Coronary artery (tissue), 2 donors: Measurements from ENCODE around the gene PHB1.

Experiments
- DNase-seq: peaks from one replicate; pipeline ENCODE4 v3.0.0-alpha.2; 2017; ENCODE audit warnings: low spot score
- H3K27ac ChIP-seq, 2 donors: fragments of 200-600 bp; sonication (generic); one replicate each; pipeline ENCODE4 v1.5.1; 2016 to 2019
- H3K4me3 ChIP-seq: fragments of 200-600 bp; sonication (generic); 2 replicates; pipeline ENCODE4 v1.5.1; 2016; ENCODE audit warnings: mild to moderate bottlenecking, moderate library complexity
- TF ChIP-seq, protein P1 (sequence below): fragments of 200-600 bp; sonication (generic); IDR thresholded peaks from one replicate; pipeline ENCODE4 v1.5.1; 2019; ENCODE audit warnings: antibody characterized with exemption

Gene PHB1

DNA sequence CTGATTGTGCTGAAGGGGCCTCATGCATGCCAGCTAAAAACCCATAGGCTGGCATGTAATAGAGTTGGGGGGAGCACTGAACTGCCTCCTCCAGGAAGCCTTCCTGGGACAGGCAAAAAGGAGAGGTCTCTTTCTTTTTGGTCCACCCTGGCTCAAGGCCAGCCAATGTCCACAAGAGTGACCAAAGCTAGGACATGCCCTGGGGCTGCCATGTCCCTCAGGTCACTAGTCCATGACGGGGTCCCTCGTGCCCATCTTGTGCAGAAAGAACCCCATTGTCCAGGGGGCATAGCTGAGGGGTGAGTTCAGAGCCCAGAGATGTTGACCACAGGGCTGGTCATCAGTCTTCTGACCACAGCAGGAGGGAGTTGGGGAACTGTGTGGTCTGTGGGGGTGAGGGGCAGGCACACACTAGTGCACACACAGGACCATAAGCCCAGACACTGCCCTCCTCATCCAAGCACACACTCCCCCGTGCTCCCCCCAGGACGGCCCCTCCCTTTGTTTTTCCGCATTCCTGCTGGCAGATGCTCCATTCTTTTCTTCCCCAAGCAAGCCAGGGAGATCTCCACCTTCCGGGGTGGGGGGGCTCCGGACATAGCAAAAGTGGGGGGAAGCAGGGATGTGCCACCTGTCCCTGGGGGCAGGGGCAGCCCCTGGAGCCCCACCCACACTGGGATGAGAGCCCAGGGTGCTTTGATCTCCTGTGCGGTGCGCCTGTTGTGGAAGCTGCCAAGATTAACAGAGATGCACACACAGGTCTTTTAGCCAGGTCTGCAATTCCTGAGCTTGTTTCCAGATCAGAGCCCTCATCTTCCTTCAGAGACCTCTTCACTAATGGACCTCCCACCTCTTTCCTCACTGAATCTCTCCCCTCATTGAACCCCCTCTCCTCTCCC is 25.2 kb upstream of the PHB1 start:
- TF ChIP-seq, protein P1, sequence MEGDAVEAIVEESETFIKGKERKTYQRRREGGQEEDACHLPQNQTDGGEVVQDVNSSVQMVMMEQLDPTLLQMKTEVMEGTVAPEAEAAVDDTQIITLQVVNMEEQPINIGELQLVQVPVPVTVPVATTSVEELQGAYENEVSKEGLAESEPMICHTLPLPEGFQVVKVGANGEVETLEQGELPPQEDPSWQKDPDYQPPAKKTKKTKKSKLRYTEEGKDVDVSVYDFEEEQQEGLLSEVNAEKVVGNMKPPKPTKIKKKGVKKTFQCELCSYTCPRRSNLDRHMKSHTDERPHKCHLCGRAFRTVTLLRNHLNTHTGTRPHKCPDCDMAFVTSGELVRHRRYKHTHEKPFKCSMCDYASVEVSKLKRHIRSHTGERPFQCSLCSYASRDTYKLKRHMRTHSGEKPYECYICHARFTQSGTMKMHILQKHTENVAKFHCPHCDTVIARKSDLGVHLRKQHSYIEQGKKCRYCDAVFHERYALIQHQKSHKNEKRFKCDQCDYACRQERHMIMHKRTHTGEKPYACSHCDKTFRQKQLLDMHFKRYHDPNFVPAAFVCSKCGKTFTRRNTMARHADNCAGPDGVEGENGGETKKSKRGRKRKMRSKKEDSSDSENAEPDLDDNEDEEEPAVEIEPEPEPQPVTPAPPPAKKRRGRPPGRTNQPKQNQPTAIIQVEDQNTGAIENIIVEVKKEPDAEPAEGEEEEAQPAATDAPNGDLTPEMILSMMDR: no peak
- H3K4me3 ChIP-seq: no peak overlapping the region
- peak; percentile 53 for DNase-seq
- H3K27ac ChIP-seq: no peak overlapping the region

GRCh38 chr17:49439305-49439672 is 24.6 kb upstream of the PHB1 start:
- TF ChIP-seq, protein P1: no peak
- no peak overlapping the region for H3K4me3 ChIP-seq
- no peak overlapping the region for H3K27ac ChIP-seq
- peak; percentile 28 for DNase-seq

- TF ChIP-seq, protein P1: no peak
- peak; percentile 65 for DNase-seq
- no peak overlapping the region for H3K27ac ChIP-seq
- H3K4me3 ChIP-seq: no peak overlapping the region
Measured at GRCh38 chr17:49438436-49439278, 24.0 kb upstream of the PHB1 start.

DNA sequence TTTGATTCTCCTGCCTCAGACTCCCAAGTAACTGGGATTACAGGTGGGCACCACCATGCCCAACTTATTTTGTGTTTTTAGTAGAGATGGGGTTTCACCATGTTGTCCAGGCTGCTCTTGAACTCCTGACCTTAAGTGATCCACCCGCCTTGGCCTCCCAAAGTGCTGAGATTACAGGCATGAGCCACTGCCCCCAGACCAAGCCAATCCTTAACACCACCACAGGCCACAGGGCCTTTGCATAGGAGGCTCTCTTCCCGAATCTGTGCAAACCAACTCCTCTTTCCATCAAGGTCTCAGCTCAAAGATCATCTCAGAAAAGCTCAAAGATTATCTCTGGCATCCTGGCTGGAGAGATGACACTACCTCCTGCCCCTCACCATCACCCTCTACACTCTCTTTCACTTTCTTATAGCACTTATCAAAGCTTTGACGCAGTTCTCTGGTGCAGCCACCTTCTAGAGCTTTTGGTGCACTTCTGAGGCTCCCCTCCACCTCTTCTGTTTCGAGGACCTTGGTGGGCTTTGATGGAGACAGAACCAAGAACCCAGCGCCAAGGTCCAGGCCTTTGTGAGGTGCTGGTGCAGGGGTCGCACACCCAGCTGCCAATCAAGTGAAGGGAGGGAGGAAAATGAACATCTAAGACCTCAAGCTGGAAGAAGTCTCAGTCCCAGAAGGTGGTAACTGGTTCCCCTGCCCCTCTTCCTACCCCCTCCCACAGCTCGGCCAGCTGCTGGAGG is 23.2 kb upstream of the PHB1 start:
- H3K4me3 ChIP-seq: no peak overlapping the region
- peak; percentile 57 for DNase-seq
- TF ChIP-seq, protein P1: no peak
- no peak overlapping the region for H3K27ac ChIP-seq

GRCh38 chr17:49436174-49436573 is 21.5 kb upstream of the PHB1 start:
- TF ChIP-seq, protein P1: no peak
- Histone ChIP-seq H3K4me3 (no peak overlapping the region), H3K27ac (no peak overlapping the region)
- peak; percentile 41 for DNase-seq

GRCh38 chr17:49435671-49436029 is 21.0 kb upstream of the PHB1 start:
- Histone ChIP-seq H3K27ac (no peak overlapping the region), H3K4me3 (no peak overlapping the region)
- DNase-seq: no peak
- TF ChIP-seq, protein P1: no peak
